ENCODE measurements around the gene SIX5. TPM values are rescaled to one million over a fixed set of nuclear protein-coding genes. Genes with fewer than 3 reads are reported as not detected.
"Not testable (repeated sequence)": the region's sequence is repeated elsewhere in the genome, so short reads cannot be mapped to it uniquely, and the experiment has no call there.

SIX5 gene
- total RNA-seq, 1 donor from 2014 or later = 3.4 TPM

DNA sequence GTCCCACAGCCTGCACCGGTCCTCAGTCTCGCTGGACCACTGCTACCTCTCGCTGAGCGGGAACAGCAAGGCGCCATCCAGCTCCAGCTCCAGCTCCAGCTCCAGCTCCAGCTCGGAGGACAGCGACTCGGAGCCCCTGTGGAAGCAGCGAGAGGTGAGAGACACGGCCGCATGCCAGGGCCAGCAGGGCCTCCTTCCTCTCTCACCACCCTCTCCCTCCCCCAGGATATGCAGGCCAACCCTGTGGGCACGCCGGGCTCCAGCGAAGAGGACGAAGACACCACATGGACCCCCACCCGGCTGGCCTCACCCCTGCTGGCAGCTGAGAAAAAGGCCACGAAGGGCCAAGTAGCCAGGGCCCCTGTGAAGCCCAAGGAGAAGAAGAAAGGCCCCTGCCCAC lies 7.3 kb downstream of the SIX5 start:
- DNase-seq (ENCODE audit: low read depth, low spot score) = no peak

DNA sequence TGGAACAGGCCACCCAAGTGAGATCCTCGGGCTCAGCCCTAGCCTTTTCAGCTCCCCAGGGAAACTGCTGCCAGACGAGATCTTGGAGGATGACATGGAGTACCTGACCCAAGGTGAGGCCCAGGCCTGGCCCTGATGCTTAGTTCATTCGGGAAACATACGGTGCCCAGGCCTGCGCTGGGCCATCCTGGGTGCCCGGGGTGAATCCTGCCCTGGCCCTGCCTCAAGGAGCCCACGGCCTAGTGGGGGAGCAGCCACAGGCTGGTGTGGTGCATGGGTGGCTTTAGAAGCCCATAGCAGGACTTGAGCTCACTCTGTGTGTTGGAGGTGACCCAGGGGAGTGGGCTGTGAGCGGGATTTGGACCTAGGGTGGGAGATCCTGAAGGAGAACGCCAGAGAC lies 10.1 kb downstream of the SIX5 start:
- no peak for DNase-seq (ENCODE audit: low read depth, low spot score)

GRCh38 chr19:45757695-45758094 lies 11.4 kb downstream of the SIX5 start:
- DNase-seq (ENCODE audit: low read depth, low spot score) = no peak

DNA sequence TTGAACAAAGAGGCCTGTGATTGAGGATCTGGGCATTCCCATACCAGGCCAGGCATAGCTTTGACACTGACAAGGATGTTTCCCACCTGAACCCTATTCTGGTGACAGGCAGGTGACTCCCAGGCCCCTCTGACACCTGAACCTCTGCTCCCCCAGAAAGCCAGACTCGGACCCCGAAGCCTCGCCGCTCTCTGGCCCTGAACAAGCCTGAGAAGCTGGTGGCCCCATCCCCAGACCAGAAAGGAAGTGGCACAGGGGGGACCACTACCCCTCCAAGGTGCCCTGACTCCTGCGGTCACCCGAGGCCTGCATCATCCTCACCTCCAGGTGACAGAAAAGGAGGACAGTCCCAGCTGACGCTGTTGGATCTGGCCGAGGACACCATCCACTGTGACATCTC lies 14.7 kb downstream of the SIX5 start:
- DNase-seq (ENCODE audit: low read depth, low spot score) = no peak

DNA sequence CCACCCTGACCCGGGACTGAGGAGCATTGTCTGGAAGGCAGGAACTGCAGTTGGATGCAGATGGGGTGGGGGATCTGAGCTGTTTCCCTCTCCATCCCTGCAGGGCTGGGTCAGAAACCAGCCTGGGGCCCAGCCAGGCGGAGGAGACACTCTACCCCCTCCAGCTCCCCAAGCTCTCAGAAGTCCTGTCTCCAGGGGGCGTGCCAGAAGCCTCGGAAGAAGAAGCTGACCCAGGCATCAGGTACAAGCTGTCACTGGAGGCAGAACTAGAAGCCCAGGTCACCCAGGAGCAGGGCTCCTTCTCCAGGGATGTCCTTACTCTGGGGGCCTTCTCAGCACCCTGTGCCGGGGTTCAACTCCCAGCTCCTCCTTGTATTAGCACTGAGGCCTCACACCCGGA lies 15.5 kb downstream of the SIX5 start:
- no peak for DNase-seq (ENCODE audit: low read depth, low spot score)

DNA sequence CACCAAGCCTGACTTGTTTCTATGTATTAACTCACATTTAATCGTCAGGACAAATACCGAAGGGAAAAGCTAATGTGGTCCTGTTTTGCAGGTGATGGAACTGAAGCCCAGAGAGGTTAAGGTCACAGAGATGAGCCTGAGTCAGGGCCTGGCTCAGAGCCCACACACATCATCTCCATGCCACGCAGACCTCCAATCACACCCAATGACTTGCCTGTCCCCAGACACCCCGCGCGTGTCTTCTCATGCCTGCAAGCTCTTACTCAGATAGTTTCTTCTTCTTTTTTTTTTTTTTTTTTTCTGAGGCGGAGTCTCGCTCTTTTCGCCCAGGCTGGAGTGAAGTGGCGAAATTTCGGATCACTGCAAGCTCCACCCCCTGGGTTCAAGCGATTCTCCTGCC lies 16.4 kb downstream of the SIX5 start:
- DNase-seq (ENCODE audit: low read depth, low spot score) = no peak

GRCh38 chr19:45751483-45751882 lies 17.6 kb downstream of the SIX5 start:
- not testable (repeated sequence) for DNase-seq (ENCODE audit: low read depth, low spot score)

GRCh38 chr19:45747513-45747912 lies 21.5 kb downstream of the SIX5 start:
- DNase-seq (ENCODE audit: low read depth, low spot score) = no peak

GRCh38 chr19:45746866-45747265 lies 22.2 kb downstream of the SIX5 start:
- no peak for DNase-seq (ENCODE audit: low read depth, low spot score)

GRCh38 chr19:45745606-45746005 lies 23.4 kb downstream of the SIX5 start:
- DNase-seq (ENCODE audit: low read depth, low spot score) = no peak

DNA sequence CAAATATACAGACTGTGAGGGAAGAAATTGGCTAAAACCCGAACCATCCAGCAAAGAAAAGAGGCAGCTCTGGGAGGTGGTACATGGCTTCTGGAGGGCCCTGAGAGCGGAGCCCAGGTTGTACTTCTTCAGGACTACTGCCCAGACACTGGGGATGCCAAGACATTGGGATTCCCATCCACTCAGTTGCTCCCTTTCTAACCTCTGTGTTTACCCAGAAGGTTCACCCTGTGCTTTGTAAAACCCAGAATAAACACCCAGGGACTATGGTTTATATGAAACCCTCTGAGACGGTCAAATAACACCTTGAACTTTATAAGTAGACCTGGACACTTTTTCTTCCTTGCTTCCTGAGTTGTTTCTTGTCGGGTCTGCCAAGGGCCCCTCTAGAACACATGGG lies 26.1 kb downstream of the SIX5 start:
- DNase-seq (ENCODE audit: low read depth, low spot score) = no peak

DNA sequence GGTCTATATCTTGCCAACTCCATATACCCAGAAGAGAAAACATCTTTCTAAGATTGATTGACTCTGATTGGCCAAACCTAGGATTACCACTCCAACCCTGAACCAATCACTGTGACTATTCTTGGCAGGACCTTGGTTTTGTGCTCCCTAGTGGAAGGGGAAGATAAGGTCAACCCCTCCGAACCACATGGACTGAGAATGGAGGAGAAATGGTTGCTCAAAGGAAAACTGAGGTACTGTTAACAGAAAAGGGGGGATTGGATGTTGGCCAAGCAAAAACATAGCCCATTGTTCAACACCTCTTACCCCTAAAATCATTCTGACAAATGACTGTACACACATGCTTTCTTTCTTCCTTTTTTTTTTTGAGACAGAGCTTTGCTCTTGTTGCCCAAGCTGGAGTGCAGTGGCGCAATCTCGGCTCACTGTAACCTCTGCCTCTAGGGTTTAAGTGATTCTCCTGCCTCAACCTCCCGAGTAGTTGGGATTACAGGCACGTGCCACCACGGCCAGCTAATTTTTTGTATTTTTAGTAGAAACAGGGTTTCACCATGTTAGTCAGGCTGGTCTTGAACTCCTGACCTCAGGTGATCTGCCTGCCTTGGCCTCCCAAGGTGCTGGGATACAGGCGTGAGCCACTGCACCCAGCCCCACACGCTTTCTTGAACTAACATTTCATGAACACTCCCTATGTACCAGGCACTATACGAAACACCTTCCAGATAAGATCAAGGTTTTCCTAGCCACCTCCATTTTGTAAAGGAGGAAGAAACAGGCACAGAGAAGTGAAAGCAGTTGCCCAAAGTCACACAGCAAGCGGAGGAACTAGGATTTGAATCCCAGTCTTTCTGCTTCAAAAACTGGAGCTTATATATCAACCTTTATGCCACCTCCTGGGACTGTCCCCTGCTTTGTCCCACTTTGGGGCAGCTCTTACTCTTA lies 29.3 kb downstream of the SIX5 start:
- no peak for DNase-seq (ENCODE audit: low read depth, low spot score)

DNA sequence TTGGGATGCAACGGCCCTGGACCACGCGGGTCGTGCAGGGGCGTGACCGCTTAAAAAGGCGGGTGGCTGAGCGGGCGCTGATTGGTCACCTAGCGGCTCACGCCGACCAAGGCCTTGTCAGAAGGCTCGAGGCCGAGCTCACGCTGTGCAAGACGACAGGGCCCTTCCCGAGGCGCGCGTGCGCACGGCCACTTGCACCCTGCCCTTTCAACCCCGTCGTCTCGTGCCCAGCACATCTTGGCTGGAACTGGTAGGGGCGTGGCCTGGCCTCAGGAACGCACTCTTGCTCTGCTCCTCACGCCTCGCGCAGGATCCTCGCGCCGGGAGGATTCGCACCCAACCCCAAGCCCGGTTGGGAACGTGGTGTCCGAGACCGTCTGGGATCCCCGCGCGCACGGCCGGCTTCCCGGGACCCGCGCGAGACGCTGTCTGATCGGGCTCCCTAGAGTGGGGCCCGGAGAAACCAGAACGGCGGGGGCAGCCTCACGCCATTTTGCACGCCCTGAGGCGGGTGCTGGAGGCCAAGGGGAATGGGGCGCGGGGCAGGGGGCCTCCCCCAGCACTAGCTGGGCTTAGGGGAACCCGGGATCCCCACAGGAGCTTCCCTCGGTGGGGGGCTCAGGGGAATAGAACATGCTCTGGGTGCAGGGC lies 35.8 kb downstream of the SIX5 start, which contains the start of gene MEIOSIN:
Gene MEIOSIN, plus strand, starts transcription at position 280 of the 651 bp plus-strand sequence. CDS start 1,938 bp downstream, outside the sequence.
- no peak for DNase-seq (ENCODE audit: low read depth, low spot score)

DNA sequence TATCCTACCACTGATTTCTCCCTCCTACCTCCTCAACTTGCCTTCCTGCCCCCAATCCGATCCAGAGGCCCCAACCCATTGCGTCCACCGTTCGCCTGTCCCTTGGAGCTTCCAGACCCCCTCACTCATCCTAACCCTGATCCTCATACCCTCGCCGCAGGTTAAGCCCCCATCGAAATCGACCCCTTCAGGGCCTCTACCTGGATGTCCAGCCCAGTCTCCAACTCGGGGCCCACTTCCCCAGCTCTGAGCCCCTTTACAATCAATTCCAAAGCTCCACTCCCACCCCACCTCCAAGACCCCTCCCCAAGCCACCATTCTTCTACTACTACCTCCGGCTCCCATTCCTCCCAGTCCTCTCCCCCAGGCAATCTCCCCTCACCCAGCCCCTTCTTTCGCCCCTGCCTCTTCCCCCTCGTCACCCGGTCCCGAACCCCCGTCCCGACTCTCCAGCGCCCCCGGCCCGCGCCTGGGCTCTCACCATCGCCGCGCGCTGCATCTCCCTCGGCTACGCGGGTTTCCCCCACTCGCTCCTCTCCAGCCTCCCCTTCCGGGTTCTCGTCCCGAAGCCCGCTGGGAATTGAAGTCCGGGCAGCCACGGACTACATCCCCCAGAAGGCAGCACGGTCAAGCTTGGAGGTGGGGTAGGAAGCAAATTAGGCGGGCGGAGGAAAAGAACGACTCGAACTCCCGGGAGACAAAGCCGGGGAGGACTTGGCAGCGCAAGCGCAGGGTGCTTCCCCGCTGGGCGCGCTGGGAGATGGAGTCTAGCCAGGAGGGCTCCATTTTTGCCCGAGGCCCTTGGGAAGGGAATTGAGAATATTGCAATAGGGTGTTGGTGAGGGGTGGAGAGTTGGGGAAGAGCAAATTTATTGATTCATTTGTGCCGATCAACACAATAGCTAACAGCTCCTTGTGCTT lies 38.4 kb downstream of the SIX5 start, which contains the start of gene FBXO46:
Gene FBXO46, minus strand, starts transcription at position 529 of the 921 bp plus-strand sequence. CDS start 17,401 bp downstream, outside the sequence.
- peak; percentile 94 for DNase-seq (ENCODE audit: low read depth, low spot score)

- no peak for DNase-seq (ENCODE audit: low read depth, low spot score)
Measured at GRCh38 chr19:45729800-45730290, 39.2 kb downstream of the SIX5 start.

- not testable (repeated sequence) for DNase-seq (ENCODE audit: low read depth, low spot score)
Measured at GRCh38 chr19:45728683-45729082, 40.4 kb downstream of the SIX5 start.

DNA sequence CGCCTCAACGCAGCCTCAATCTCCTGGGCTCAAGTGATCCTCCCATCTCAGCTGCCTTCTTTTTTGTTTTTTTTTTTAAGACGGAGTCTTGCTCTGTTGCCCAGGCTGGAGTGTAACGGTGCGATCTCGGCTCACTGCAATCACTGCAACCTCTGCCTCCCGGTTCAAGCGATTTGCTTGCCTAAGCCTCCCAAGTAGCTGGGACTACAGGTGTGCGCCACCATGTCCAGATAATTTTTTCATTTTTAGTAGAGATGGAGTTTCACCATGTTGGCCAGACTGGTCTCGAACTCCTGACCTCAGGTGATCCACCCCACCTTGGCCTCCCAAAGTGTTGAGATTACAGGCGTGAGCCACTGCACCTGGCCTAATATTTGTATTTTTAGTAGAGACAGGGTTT lies 49.0 kb downstream of the SIX5 start:
- not testable (repeated sequence) for DNase-seq (ENCODE audit: low read depth, low spot score)

DNA sequence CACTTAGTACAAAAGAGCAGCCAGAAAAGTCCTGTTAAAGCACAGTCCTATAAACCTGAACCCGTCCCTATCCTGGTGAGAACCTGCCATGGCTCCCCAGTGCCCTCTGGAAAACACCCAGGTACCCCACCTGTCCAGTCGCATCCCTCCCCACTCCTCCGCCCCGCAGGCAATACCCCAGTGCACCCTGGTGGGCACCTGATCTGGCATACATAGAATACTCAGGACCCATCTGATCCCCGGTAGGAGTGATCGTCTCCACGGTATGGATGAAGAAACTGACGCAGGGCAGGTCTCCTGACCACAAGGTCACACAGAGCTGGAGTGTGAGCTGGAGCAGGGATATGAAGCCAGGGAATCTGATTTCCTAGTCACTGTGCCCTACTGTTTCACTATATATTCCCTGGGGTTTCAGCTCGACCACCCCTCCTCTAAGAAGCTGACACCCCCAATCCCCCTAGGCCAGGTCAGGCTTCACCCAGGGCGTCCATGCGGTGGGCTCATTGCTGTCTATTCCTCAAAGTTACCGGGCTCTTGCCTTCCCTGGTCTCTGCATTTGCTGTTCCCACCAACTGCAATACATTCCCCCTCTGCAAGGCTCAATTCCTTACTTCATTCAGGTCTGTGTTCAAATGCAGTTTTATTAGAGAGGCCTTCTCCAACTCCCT lies 50.9 kb downstream of the SIX5 start:
- DNase-seq (ENCODE audit: low read depth, low spot score) = no peak

DNA sequence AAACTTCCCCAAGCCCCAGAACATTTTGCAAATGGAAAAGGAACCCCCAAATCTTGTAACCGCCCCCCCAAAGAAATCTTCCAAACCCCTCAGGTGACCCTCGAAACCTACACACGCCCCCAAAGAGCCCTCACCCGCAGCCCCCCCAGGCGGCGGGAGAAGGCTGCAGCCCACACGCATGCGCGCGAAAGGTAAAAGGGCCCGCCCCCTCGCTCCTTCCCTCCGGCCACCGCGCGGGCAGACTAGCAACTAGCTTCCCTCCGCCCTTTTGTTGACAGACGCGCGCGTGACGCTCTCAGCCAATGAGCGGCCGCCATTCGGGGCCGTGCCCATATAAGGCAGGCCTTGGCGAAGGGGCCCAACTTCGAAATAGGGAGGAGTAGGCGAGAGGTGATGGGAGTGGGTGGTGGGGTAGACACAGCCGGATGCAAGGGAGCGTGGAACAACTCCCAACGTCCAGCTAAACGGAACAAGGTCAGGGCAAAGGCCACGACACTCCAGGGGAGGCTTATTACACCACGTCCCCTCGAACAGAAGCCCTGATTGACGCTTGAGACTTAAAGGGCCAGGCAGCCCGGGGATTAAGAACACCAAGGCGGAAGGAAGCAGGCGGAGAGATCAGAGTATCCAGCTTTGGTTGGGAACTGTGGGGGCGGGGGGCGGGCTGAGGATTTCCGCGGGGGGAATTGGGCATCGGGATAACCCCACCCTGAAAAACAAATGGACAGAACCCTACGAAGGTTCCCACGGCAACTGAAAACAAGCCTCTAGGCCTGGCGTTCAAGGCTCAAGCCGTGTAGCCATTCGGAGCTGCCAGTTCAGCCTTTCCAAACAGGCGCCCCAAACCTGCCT lies 51.7 kb downstream of the SIX5 start:
- peak; percentile 97 for DNase-seq (ENCODE audit: low read depth, low spot score)

All from pulmonary artery endothelial cell (primary cell).